HG03469 (cell line): ENCODE measurements around the gene SMARCA4.

Experiments
- ATAC-seq: cut with Tn5 transposase; IDR thresholded peaks from one replicate; pipeline ENCODE4 v1.9.1; 2021; ENCODE audit warnings: mild to moderate bottlenecking, moderate library complexity, moderate number of reproducible peaks; ENCODE audit not compliant: unreplicated experiment

The SMARCA4 gene

DNA sequence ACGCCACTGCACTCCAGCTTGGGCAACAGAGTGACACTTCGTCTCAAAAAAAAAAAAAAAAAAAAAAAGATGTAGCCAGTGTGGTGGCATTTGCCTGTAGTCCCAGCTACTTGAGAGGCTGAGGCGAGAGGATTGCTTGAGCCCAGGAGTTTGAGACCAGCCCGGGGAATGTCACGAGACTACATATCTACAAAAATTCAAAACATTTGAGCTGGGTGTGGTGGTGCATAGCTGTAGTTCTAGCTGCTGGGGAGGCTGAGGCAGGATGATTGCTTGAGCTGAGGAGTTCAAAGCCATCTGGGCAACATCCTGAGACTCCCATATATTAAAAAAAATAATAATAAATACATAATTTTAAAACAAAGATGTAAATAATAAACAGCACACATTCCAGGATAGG, 46.6 kb downstream of the SMARCA4 start:
- ATAC-seq = no peak

DNA sequence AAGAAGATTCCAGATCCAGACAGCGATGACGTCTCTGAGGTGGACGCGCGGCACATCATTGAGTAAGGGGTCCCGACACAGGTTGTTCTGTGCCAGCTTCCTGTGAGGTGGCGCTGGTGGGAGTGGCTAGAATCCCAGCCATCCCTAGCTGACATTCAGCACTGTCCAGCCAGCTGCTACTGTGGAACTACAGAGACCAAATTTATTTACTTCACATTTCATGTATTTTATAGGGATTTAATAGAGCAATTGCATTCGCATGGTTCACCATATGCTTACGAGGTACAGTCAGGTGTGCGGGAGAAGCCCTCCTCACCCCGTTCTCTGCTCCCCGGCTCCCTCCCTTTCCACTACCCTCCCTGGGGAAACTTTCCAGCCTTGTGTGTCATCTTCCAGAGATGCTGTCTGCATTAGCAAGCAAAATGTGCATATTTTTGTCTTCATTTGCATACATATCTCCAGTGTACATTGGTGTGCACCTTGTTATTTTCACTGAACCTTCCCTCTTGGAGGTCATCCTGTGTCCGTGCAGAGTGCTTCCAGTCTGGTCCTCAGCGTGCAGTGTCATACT, 47.2 kb downstream of the SMARCA4 start:
- ATAC-seq = no peak

DNA sequence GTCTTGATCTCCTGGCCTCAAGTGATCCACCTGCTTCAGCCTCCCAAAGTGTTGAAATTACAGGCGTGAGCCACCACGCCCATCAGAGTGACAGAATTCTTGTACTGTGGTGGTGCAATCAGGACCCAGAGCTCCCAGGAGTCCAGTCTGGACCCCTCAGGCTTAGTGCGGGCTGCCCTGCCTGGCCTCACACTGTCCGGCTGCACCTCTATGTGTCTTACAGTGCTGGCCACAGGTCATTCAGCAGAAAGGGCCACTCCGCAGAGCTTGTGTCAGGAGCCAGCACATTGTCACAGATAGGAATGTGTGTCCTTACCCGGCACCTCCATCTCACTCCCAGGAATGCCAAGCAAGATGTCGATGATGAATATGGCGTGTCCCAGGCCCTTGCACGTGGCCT, 49.2 kb downstream of the SMARCA4 start:
- no peak for ATAC-seq

DNA sequence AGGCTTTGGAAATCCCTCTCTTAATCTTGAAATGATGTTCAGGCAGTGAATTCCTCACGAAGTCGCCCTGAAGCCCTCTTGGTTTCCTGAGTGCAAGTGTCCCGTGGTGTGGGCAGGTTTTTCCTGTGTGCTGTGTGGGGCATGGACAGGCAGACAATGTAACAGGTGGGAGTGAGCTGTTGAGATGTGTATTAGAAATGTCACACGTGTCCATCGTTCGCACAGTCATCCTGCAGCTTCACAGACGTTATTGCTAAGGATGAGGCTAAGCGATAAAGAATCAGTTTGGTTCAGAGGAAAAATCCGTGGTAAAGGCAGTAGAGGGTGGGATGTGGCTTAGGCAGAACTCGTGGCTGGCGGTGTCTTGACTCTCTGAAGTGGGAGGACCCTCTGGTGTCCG, 51.7 kb downstream of the SMARCA4 start:
- no peak for ATAC-seq

DNA sequence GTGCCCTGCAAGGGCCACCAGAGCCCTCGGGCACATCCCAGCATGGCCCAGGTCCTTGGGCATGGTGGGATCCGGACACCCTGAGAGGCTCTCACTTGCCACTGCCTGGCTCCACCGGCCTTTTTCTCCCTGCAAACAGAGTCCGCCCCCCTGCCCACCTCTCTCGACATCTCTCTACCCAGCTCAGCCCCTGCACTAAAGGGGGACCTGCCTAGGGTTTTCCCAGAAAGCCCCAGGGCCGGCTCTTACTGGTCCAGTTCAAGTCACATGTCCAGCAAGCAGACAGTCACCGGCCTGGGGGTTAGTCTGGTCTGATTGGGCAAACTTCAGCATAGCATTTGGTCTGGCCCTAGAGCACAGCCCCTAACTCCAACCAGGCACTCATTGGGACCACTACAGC, 52.9 kb downstream of the SMARCA4 start:
- ATAC-seq = no peak

DNA sequence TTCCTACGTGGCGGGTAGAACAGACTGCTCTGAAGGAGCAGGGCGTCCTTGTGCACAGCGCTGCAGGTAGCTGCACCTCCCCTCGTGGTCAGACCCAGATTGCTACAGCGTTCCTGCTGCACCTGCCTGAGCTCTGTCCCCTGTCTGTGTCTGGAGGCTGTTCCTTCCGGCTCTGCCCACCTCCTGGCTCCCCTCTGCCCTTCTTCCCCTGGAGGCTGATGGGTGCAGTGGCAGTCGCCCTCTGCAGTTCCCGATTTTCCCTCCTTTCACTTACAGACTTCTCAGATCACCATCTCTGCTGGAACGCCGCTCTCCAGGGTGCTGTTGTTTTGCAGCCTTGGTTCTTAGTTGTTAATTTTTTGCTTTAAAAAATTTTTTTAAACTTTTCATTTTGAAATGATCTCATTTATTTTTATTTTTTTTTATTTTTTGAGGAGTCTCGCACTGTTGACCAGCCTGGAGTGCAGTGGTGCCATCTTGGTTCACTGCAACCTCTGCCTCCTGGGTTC, 53.6 kb downstream of the SMARCA4 start:
- no peak for ATAC-seq

DNA sequence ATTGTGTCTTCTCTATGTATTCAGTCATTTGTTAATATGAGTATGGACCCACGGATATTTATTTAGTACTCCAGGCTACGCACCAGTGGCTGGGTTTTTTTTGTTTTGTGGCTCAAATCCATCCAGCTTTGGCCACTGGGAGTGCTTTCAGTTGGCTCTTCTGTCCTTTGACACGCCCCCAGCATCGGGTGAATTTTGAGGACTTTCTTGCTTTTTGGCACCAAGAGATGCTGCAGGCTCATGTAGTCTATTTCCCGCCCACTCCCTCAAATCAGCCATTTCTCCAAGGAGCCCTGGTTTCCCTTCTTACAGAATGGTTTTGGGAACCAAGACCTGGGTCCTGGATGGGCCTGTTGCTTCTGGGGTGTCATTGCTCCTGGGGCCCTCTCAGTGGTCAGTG, 55.8 kb downstream of the SMARCA4 start:
- no peak for ATAC-seq

DNA sequence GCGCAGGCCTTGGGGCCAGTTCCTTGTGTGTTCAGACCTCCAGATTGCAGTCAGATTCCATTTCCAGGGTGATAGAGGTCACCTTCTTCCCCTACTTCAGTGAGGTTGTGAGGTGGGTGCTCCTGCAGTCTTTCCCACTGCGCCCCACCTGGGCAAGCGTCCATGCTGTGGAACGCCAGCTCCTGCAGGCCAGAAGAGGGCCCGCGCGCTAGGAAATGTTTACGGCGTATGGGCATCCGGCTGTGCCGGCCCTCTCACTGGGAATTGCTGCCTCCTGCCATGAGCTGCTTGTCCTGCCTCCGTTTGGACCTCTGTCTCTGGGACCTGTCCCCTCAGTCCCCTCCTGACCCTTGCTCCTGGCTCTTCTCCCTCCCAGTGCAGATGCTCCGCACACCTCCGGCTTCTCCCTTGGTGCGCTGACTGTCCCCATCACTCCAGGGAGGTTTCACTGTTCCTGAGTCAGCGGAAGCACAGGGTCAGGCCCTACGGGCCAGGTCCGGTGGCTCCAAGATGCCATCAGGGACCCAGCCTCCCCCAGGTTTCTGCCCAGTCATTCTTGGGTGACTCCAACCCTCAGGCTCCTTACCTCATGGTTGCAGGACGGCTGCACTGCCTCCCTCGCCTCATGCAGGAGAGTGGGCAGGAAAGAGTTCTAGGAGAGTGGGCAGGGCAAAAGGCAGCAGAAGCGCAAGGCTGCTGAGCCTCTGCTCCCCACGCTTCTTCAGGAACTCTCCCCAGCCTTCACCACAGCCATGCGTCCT, 56.6 kb downstream of the SMARCA4 start:
- no peak for ATAC-seq

DNA sequence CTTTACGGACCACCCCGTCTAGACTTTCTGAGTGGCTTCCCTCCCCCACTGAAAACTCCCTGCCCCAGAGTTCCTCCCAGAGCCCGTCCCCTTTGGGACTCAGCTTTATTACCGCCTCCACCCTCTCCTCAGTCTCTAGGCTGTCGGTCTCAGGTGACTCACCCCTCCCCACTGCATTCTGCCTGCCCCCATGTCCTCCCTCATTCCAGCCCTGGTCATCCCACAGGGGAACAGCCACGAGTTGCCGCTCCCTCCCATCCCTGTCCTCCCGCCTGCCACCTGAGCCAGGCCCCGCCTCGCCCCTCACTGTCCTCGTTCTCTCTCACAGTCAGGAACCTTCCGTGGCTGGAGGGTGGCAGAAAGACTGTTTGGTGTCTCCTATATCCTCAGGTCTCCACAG, 57.3 kb downstream of the SMARCA4 start:
- no peak for ATAC-seq

DNA sequence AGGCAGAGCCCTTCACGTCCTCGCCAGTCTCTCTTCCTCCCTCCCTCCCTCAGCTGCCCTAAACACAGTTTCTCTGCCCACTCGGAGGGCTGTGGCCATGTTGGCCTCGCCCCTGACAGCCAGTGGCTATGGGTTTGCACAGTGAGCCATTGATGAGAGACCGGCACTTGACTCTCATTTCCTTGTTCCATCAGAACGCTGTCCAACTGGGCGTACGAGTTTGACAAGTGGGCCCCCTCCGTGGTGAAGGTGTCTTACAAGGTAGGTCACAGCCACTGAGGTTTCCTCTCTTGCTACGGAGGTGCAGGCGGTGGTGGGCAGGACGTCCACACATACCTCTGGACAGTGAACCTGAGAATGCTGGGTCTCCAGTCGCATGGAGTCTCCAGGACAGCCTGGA, 57.9 kb downstream of the SMARCA4 start:
- ATAC-seq = no peak

DNA sequence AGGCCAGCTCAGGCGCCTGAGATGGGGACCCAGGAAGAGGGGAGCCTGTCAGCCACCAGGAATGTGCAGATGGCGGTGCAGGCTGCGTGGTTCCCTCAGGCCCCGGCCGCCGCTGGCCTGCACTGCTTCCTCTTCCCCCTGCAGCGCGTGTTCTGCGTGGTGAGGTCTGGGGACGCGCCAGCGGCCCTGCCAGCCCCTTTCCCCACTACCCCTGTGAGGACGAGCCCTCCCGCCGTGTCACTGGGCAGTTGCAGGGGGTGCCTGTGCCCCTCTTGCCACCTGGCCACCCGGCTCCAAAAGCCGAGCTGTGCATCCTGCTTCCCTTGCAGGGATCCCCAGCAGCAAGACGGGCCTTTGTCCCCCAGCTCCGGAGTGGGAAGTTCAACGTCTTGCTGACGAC, 58.4 kb downstream of the SMARCA4 start:
- no peak for ATAC-seq

DNA sequence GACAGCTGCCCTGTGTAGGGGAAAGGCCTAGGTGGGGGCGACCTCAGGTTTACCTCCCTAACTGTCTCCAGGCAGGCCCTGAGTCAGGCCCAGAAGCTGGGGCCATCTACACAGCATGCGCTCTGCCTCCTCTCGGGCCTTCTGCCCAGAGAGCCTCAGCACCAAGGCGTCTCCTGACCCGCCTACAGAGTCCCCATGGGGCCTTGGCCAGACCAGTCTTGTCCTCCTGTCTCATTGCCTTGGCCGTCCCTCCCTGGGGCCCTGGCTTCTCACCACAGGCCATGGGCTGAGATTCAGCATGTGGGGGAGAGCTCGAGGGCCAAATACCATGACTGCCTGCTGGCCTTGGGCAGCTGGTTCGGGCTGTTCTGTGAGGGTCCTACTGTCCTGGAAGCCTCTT, 59.0 kb downstream of the SMARCA4 start:
- ATAC-seq = no peak

DNA sequence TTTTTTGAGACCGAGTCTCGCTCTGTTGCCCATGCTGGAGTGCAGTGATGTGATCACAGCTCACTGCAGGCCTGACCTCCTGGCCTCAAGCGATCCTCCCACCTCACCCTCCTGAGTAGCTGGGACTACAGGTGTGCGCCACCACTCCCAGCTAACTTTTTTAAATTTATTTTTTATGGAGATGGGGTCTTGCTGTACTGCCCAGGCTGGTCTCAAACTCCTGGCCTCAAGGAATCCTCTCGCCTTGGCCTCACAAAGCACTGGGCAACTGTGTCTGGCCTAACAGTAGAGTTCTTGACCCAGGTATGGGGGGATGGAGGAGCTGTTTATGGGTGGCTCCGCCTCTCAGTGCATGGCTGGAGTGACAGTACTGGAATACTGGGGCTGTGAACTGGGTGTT, 59.6 kb downstream of the SMARCA4 start:
- no peak for ATAC-seq

DNA sequence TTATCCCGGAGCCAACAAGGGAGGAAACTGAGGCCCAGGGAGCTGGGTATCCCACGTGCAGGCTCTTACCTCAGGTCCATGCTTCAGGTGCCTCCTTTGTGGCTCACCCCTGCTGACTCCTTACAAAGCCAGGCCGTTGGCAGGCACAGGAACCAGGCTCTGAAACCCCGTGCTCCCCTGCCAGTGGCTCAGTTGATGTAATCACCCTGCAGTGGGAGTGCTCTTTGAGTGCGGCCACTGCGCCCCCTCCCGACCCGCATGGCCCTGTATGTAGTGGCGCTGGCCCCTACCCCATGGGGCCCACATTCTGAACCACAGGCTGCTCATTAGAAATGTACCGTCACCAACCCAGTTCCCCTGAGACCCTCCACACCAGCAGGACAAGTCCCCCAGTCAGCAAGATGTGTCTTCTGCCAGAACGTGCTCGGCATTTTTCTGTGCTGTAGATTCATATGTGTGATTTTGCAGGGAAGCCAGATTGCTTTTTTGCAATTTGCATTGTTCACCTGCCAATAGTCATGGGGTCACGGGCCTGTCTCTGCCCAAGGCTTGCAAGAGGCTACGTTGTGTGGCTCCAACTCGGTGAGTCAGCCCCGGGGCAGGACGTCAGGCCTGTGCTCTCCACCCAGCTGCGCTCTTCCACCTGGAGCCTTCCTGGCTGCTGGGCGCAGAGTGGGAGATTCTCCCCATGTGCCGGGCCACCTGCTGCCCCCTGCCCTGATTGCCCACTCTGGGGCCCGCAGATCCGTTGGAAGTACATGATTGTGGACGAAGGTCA, 60.3 kb downstream of the SMARCA4 start:
- no peak for ATAC-seq

DNA sequence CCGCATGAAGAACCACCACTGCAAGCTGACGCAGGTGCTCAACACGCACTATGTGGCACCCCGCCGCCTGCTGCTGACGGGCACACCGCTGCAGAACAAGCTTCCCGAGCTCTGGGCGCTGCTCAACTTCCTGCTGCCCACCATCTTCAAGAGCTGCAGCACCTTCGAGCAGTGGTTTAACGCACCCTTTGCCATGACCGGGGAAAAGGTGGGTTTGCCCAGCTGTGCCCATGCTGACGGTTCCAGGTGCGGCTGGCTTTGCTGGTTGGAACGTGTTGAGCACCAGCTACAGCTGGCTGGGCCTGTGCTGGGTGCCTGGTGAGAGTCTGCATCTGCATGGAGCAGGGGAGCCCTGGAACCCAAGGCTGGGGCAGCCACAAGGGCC, 60.9 kb downstream of the SMARCA4 start:
- no peak for ATAC-seq

DNA sequence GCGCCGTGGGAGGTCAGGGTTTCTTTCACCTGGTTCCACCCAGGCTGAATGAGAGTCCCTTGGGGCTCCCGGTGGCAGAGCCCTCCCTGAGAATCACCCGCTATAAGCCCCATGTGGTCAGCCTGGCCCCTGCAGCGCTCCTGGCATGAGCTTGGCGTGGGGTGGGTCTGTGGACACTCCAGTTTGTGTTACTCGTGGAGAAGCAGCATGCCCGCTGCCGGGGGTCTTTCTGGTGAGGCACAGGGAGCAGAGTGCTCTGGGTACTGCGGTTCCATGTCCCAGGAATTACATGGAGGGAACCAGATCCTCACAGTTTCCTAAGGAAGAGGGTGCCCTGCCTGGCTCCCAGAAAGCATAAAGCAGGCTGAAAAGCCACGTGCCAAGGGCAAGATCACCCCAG, 62.2 kb downstream of the SMARCA4 start:
- no peak for ATAC-seq

DNA sequence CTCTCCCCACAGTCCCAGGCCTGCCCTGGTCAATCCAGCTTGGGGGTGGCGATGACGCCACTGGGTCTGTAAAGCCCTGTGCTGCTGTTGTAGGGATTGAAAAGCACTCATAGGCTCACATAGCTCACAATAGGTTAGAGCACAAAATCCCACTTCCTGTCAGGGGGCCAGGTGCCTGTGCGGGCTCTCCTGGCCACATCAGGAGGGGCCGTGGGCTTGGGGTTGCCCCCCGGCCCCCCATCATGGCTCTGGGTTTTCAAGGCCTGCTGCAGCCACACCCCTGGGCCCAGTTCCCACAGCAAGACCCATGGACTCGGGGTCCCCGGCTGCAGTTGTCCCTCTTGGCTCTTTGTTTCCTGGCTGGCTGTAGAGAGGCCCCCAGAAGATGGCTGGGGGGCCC, 62.9 kb downstream of the SMARCA4 start:
- ATAC-seq = no peak

DNA sequence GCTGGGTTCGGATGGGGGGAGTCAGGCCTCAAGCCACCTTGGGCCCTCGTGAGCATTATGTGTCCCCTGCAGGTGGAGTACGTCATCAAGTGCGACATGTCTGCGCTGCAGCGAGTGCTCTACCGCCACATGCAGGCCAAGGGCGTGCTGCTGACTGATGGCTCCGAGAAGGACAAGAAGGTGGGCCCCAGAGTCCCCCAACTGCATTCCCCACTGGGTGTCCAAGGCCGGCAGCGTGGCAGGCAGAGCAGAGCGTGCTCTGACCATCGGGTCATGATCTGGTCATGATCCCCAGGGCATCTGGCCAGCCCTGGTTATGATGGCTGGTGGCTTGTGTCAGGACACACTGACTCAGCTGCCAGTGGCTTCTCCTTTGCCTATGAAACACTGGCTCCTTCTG, 63.4 kb downstream of the SMARCA4 start:
- no peak for ATAC-seq

DNA sequence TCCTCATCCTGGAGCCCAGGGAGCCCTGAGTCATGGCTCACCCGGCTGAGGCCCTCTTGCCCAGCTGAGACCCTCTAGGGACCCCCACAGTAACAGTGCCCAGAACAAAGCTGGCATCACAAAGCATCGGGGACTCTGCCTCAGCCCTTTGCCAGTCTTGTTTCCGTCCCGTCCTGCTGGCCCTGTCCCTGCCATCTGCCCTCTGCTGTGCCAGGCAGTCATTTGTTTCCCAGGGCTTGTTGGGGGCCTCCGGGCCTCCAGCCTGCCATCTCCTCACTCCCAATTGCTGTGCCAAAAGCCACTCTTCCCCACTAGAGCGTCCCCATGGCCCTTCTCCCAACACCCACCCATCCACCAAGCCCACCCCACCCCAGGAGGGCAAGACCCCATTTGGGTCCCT, 64.2 kb downstream of the SMARCA4 start:
- no peak for ATAC-seq

DNA sequence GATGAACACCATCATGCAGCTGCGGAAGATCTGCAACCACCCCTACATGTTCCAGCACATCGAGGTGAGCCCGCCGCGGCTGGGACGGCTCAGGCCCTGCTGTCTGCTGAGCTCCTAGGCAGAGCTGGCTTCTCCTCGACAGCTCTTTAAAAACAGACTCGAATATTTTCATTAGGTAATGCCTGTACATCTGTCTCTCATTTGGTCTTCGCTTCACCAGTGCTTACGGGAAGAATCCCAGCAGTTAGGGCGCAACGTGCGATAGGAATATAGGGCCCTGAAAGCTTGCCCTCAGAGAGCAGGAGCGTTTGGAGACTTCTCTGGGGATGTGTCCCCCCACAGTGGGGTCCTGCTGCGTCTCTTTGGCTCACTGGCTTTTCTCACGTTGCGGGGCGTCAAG, 64.6 kb downstream of the SMARCA4 start:
- ATAC-seq = no peak

DNA sequence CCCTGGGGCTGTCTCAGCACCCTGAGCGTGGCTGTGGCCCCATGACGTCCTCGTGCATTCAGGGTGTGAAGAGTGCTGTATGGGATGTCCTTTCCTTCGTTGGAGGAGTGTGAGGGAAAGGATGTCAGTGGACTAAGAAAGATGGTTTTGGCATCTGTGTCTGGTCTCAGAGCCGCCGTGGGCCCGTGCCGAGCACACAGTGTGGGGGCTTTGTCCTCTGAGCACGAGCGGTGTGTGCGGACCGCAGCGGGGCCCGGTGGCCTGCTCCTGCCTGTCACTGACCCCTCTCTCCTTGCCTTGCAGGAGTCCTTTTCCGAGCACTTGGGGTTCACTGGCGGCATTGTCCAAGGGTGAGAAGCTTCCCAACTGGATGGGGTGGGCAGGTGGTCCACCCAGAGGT, 65.2 kb downstream of the SMARCA4 start:
- ATAC-seq = no peak

DNA sequence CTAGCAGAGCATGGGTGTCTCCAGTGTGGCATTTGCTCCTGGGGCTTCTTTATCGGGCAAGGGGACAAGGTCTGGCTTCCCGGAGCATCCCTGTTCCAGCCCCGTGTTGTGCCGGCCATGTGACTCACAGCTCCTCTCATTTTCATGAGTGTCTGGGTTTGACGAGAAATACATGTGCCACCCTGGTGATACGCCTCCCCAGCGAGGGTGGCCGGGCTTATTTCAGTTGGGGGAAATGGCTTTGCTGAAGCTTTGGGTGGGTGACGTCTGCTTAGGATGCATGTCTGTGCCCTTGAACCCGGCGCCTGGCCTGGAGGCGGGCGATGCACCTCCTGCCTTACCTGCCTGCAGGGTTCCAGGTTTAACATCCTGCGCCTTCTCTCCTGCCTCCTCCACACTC, 66.6 kb downstream of the SMARCA4 start:
- no peak for ATAC-seq
